ENCODE data around the gene MICALL2.

MICALL2 gene

DNA sequence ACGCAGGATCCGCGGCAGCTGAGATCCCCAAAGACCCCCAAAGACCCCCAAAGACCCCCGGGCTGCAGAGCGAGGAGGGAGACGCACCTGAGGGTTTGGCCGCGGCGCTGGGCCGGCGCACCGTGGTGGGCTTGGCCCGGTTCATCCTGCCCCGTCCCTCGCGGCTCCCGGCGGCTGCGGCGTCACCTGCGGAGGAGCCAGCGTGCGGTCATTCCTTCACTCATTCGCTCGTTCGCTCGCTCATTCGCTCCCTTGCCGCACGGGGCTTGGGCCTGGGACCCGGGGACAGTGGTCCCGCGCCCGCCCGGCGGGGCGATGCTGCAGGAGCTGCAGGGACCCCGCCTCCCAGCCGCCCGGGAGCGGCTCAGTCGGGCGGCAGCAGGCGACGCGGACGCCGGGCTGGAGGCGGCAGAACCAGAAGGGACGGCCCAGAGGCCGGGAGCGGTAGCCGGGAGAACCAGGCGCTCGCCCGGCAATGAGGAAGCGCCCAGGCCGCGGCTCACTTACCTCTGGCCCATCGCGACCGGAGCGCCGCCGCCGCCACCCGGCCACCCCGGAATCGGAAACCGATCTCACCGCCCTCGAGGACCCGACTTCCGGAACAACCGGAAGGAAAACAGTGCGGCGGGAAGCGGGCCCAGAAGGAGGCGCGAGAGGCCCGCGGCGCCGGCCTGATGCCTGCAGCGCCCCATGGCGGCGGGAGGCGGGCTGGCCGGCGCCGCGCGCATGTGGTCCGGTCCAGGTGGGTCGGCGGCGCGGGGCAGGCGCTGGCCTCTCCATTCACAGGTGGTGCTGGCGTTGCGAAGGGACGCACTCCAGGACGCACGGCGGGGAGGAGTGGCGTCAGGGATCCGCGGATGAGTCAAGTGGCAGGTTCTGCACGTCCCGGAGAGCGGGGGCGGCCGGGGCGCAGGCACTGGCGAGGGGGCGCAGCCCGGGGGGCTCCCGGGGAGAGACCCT lies 44.8 kb upstream of the MICALL2 start, which contains the start of gene INTS1:
TSS of gene INTS1 (minus strand) at position 574 of the 960 bp plus-strand sequence. CDS start at position 145, 429 bp downstream.
- Histone ChIP-seq H3K9me3 (ENCODE audit: control insufficient read depth, insufficient read depth, low read length) (no peaks in the 10 kb centered on the region), H3K9me2 (replicated peaks; ENCODE audit: control insufficient read depth, low read length) (no peaks in the 10 kb centered on the region), H3K27ac (ENCODE audit: low read depth, low read length) (peak within 1 kb of the TSS; percentile 96), H3K4me1 (ENCODE audit: control insufficient read depth, low read length) (peaks cover 58% of the 10 kb centered on the region), H3K4me2 (ENCODE audit: low read length) (peak within 1 kb of the TSS; percentile 100), H3K36me3 (ENCODE audit: control insufficient read depth, low read length) (peaks cover 51% of the 10 kb centered on the region), H3K27me3 (ENCODE audit: control insufficient read depth, low read length) (no peaks in the 10 kb centered on the region), H3F3A (ENCODE audit: control insufficient read depth, insufficient read depth) (peaks cover 33% of the 10 kb centered on the region), H4K20me1 (ENCODE audit: control insufficient read depth, insufficient read depth, low read depth, low read length) (peaks cover 25% of the 10 kb centered on the region; the same call in 1 of the 2 replicates), H3K4me3 (ENCODE audit: low read length) (peak within 1 kb of the TSS; percentile 92), H3K79me2 (ENCODE audit: control insufficient read depth, low read length) (peaks cover 49% of the 10 kb centered on the region)
- TF ChIP-seq, protein P1, sequence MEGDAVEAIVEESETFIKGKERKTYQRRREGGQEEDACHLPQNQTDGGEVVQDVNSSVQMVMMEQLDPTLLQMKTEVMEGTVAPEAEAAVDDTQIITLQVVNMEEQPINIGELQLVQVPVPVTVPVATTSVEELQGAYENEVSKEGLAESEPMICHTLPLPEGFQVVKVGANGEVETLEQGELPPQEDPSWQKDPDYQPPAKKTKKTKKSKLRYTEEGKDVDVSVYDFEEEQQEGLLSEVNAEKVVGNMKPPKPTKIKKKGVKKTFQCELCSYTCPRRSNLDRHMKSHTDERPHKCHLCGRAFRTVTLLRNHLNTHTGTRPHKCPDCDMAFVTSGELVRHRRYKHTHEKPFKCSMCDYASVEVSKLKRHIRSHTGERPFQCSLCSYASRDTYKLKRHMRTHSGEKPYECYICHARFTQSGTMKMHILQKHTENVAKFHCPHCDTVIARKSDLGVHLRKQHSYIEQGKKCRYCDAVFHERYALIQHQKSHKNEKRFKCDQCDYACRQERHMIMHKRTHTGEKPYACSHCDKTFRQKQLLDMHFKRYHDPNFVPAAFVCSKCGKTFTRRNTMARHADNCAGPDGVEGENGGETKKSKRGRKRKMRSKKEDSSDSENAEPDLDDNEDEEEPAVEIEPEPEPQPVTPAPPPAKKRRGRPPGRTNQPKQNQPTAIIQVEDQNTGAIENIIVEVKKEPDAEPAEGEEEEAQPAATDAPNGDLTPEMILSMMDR (IDR thresholded peaks at IDR 0.05; ENCODE audit: low read depth, low read length, poor library complexity, severe bottlenecking): peak; percentile 95
- TF ChIP-seq EZH2phosphoT487 (IDR thresholded peaks at IDR 0.05; ENCODE audit: borderline replicate concordance, low read length): no peak

DNA sequence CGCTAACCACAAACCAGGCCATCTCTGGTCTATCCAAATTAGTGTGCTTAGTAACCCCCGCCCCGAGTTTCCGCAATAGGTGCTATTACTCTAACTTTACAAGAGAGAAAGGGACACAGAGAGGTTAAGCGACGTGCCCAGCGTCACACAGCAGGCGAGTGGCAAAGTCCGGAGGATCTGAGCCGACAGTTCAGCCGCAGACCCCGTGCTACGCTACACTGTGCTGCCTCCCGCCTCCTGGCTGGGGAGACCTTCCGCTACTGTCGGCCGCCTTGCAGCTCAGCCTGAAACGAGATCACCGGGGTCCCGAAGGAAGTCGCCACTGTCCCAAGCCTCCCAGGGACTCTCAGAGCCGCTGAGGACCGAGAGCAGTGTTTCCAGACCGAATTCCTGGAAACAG lies 44.1 kb upstream of the MICALL2 start:
- Histone ChIP-seq H3K4me3 (ENCODE audit: low read length) (peak overlapping the region; percentile 92), H3F3A (ENCODE audit: control insufficient read depth, insufficient read depth) (peaks cover 27% of the 10 kb centered on the region), H3K36me3 (ENCODE audit: control insufficient read depth, low read length) (peaks cover 51% of the 10 kb centered on the region), H3K9me2 (replicated peaks; ENCODE audit: control insufficient read depth, low read length) (no peaks in the 10 kb centered on the region), H3K27ac (ENCODE audit: low read depth, low read length) (no peak overlapping the region), H3K27me3 (ENCODE audit: control insufficient read depth, low read length) (no peaks in the 10 kb centered on the region), H3K9me3 (ENCODE audit: control insufficient read depth, insufficient read depth, low read length) (no peaks in the 10 kb centered on the region), H3K4me1 (ENCODE audit: control insufficient read depth, low read length) (peaks cover 52% of the 10 kb centered on the region), H3K4me2 (ENCODE audit: low read length) (peak overlapping the region; percentile 100), H4K20me1 (ENCODE audit: control insufficient read depth, insufficient read depth, low read depth, low read length) (peaks cover 25% of the 10 kb centered on the region; the same call in 1 of the 2 replicates), H3K79me2 (ENCODE audit: control insufficient read depth, low read length) (peaks cover 49% of the 10 kb centered on the region)
- no peak for TF ChIP-seq EZH2phosphoT487 (IDR thresholded peaks at IDR 0.05; ENCODE audit: borderline replicate concordance, low read length)
- TF ChIP-seq, protein P1 (IDR thresholded peaks at IDR 0.05; ENCODE audit: low read depth, low read length, poor library complexity, severe bottlenecking): no peak

DNA sequence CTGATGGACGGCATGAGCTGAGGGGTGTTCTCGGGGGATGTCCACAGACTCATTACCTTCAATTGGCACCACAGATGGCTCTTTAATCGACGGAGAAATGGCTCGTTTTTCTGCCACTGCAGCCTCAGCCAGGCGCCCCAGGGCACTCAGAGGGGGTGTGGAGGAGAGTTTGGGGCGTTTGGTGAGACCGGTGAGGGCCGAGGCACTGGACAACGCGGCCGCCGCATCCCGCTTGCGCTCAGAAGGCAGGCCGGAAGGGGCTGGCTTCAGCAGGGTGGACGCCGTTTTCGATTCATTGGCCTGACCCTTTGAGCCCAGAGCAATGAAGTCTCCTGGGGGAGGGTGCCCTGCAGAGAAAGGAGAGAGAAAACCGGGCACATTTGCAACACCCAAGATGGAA lies 43.6 kb upstream of the MICALL2 start:
- H3K4me1 ChIP-seq (ENCODE audit: control insufficient read depth, low read length): peaks cover 46% of the 10 kb centered on the region
- H3F3A ChIP-seq (ENCODE audit: control insufficient read depth, insufficient read depth): peaks cover 22% of the 10 kb centered on the region
- H3K4me3 ChIP-seq (ENCODE audit: low read length): peak overlapping the region; percentile 92
- no peaks in the 10 kb centered on the region for H3K9me3 ChIP-seq (ENCODE audit: control insufficient read depth, insufficient read depth, low read length)
- H3K79me2 ChIP-seq (ENCODE audit: control insufficient read depth, low read length): peaks cover 49% of the 10 kb centered on the region
- no peak overlapping the region for H3K27ac ChIP-seq (ENCODE audit: low read depth, low read length)
- peak overlapping the region; percentile 100 for H3K4me2 ChIP-seq (ENCODE audit: low read length)
- H3K36me3 ChIP-seq (ENCODE audit: control insufficient read depth, low read length): peaks cover 57% of the 10 kb centered on the region
- H4K20me1 ChIP-seq (ENCODE audit: control insufficient read depth, insufficient read depth, low read depth, low read length): peaks cover 25% of the 10 kb centered on the region; the same call in 1 of the 2 replicates
- TF ChIP-seq, protein P1 (IDR thresholded peaks at IDR 0.05; ENCODE audit: low read depth, low read length, poor library complexity, severe bottlenecking): no peak
- TF ChIP-seq EZH2phosphoT487 (IDR thresholded peaks at IDR 0.05; ENCODE audit: borderline replicate concordance, low read length): no peak
- H3K9me2 ChIP-seq (replicated peaks; ENCODE audit: control insufficient read depth, low read length): no peaks in the 10 kb centered on the region
- no peaks in the 10 kb centered on the region for H3K27me3 ChIP-seq (ENCODE audit: control insufficient read depth, low read length)
